Epithelial cell of esophagus (primary cell): ENCODE data around the gene HAUS8.
A peak's percentile ranks its signal among the peaks of the same experiment; 100 is the strongest.
"Not testable (repeated sequence)": the region's sequence is repeated elsewhere in the genome, so short reads cannot be mapped to it uniquely, and the experiment has no call there.

Experiments
- DNase-seq: peaks from one replicate; pipeline ENCODE4 v3.0.0; 2010; ENCODE audit warnings: low read depth
- H3K4me3 ChIP-seq: 2 replicates; pipeline ENCODE4 v1.5.1; 2011; ENCODE audit warnings: mild to moderate bottlenecking, low read length, control low read depth
- CTCF ChIP-seq: IDR thresholded peaks from 2 replicates; pipeline ENCODE4 v1.5.1; 2011; ENCODE audit warnings: low read depth, mild to moderate bottlenecking, low read length, control low read depth, inconsistent platforms; ENCODE audit not compliant: insufficient read depth; ENCODE audit errors: missing control alignments

Gene HAUS8

GRCh38 chr19:17109300-17109699 lies 34.0 kb upstream of the HAUS8 start:
- no peak overlapping the region for H3K4me3 ChIP-seq
- no peak for TF ChIP-seq CTCF
- DNase-seq, result no peak

- no peak overlapping the region for H3K4me3 ChIP-seq
- TF ChIP-seq CTCF, result no peak
- no peak for DNase-seq
Observed at GRCh38 chr19:17108453-17108784, 33.2 kb upstream of the HAUS8 start.

GRCh38 chr19:17107546-17108452 lies 32.5 kb upstream of the HAUS8 start:
- H3K4me3 ChIP-seq, result no peak overlapping the region
- peak; percentile 100 for DNase-seq
- no peak for TF ChIP-seq CTCF

GRCh38 chr19:17106964-17107363 lies 31.7 kb upstream of the HAUS8 start:
- not testable (repeated sequence) for H3K4me3 ChIP-seq, DNase-seq

GRCh38 chr19:17105556-17105955 lies 30.3 kb upstream of the HAUS8 start:
- no peak overlapping the region for H3K4me3 ChIP-seq
- TF ChIP-seq CTCF, result no peak
- no peak for DNase-seq

GRCh38 chr19:17104679-17105078 lies 29.4 kb upstream of the HAUS8 start:
- no peak overlapping the region for H3K4me3 ChIP-seq
- no peak for TF ChIP-seq CTCF
- no peak for DNase-seq

GRCh38 chr19:17103177-17103576 lies 27.9 kb upstream of the HAUS8 start:
- TF ChIP-seq CTCF, result peak; percentile 64
- peak; percentile 40 for DNase-seq
- H3K4me3 ChIP-seq, result no peak overlapping the region
